Activated CD4-positive, alpha-beta T cell treated with anti-CD3 and anti-CD28 coated beads for 36 hours (primary cell): Measurements from ENCODE around the gene AIM2. TPM values are rescaled to one million over a fixed set of nuclear protein-coding genes. Genes with fewer than 3 reads are reported as not detected.

ENCODE experiments used
- ATAC-seq: fragments of 200-7000 bp; cut with Tn5 transposase; one replicate; pipeline ENCODE4 v1.10.0; 2021; ENCODE audit warnings: mild to moderate bottlenecking, moderate library complexity
- CTCF ChIA-PET: fragments of 350-600 bp; sonication (Branson Sonifier 250); formaldehyde crosslinking; loops from one replicate; lab custom pipeline; 2021; ENCODE audit warnings: antibody characterized with exemption; lab: Charles Lee
- POLR2A ChIA-PET: fragments of 350-600 bp; sonication (Branson Sonifier 250); formaldehyde crosslinking; loops from one replicate; lab custom pipeline; 2021; ENCODE audit warnings: antibody characterized with exemption, inconsistent platforms; lab: Charles Lee
- DNase-seq: peaks from one replicate; pipeline ENCODE4 v3.0.0-alpha.2; 2020
- H3K27ac Mint-ChIP-seq: one replicate; pipeline ENCODE4 v1.8.0; 2021; ENCODE audit warnings: mixed read lengths
- H3K27me3 Mint-ChIP-seq: one replicate; pipeline ENCODE4 v1.8.0; 2021; ENCODE audit warnings: mixed read lengths
- H3K36me3 Mint-ChIP-seq: one replicate; pipeline ENCODE4 v1.8.0; 2021; ENCODE audit warnings: low read depth, mixed read lengths
- H3K4me1 Mint-ChIP-seq: one replicate; pipeline ENCODE4 v1.8.0; 2021; ENCODE audit warnings: mixed read lengths
- H3K4me3 Mint-ChIP-seq: one replicate; pipeline ENCODE4 v1.8.0; 2021; ENCODE audit warnings: mild to moderate bottlenecking, moderate library complexity, mixed read lengths
- H3K9me3 Mint-ChIP-seq: one replicate; pipeline ENCODE4 v1.8.0; 2021; ENCODE audit warnings: low read depth, mixed read lengths
- intact Hi-C, 2 experiments: fragments of 100-400 bp; cut with DNase I in 1 of 2; cut with micrococcal nuclease in 1 of 2; formaldehyde crosslinking; loops; one replicate each; pipeline versions ENCODE4 v1.14.2 to v1.15.1; 2022 to 2024; cut with DNase I, micrococcal nuclease
- total RNA-seq, 2 experiments: library from RNA; stranded (reverse); gene quantifications; one replicate each; pipeline ENCODE4 v1.2.3, GENCODE V29; 2021

The AIM2 gene
- total RNA-seq, 2 experiments from 2014 or later: 65.6 to 67.6 TPM

DNA sequence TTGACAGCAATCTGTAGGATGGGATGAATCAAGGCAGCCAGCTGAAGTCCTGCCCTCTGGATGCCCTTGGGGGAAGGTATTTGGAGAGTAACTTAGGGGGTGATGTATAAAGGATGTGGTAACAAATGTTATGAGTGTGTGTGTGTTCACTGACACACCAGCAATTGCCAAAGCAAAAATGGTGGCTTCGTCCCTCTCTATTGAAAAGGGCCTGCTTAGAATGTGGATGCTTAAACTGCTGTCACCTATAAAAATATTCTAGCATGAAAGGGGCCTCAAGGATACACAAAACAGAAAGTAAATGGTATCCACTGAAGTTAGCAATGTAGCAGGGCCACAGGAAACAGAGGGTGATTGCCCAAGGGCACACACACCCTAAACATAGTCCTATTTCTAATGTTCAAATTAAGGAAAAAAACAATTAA, 15.1 kb upstream of the AIM2 start:
- ATAC-seq (peak; percentile 75), DNase-seq (peak; percentile 59)
- Mint-ChIP-seq H3K9me3 (no peaks in the 10 kb centered on the region), H3K4me1 (peaks cover 51% of the 10 kb centered on the region), H3K27me3 (peaks cover 2% of the 10 kb centered on the region), H3K27ac (peak overlapping the region; percentile 25), H3K4me3 (no peak overlapping the region), H3K36me3 (no peaks in the 10 kb centered on the region)
- CTCF ChIA-PET: interaction anchor here (0.5 to 5.2 kb wide), 2 partner anchors 14 to 302 kb away, joined by 3 to 76 read pairs; partner anchors contain the start of gene AIM2
- POLR2A ChIA-PET: interaction anchor here (4.1 kb wide), 1 partner anchor 14 kb away, joined by 61 read pairs; the partner anchor contains the start of gene AIM2
- intact Hi-C loops: loop anchor here in 1 of 2 experiments (1.0 to 2.0 kb wide), 2 partner anchors 31 to 122 kb away; no protein-coding TSS in a partner anchor

DNA sequence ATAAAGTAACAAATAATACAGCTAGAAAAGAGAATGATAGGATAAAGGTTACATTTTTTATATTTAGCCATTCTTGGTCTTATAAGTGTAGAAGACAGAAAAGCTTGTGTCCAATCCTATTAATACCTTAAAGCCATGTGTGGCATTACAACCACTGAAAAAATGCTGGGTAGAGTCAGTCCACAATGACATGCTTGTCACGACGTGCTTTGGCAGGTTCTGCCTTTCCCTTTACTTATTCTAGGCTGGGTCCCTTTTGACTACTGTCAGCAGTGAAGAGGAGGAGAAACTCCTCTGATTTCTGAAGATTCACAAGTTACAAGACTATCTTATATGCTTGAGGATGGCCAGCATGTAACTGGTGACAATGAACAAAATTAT, 14.6 kb upstream of the AIM2 start:
- Mint-ChIP-seq H3K9me3 (no peaks in the 10 kb centered on the region), H3K4me3 (no peak overlapping the region), H3K27ac (peak overlapping the region; percentile 25), H3K36me3 (no peaks in the 10 kb centered on the region), H3K27me3 (peaks cover 2% of the 10 kb centered on the region), H3K4me1 (peaks cover 51% of the 10 kb centered on the region)
- POLR2A ChIA-PET: interaction anchor here (2.5 to 4.1 kb wide), 2 partner anchors 14 to 81 kb away, joined by 19 to 61 read pairs; partner anchors contain the start of genes AIM2 and IFI16
- peak; percentile 11 for ATAC-seq
- intact Hi-C loops: loop anchor here in 1 of 2 experiments (1.0 to 2.0 kb wide), 2 partner anchors 32 to 122 kb away; no protein-coding TSS in a partner anchor
- CTCF ChIA-PET: interaction anchor here (0.6 to 5.2 kb wide), 3 partner anchors 14 to 898 kb away, joined by 3 to 76 read pairs (median 22); partner anchors contain the start of gene AIM2
- no peak for DNase-seq

DNA sequence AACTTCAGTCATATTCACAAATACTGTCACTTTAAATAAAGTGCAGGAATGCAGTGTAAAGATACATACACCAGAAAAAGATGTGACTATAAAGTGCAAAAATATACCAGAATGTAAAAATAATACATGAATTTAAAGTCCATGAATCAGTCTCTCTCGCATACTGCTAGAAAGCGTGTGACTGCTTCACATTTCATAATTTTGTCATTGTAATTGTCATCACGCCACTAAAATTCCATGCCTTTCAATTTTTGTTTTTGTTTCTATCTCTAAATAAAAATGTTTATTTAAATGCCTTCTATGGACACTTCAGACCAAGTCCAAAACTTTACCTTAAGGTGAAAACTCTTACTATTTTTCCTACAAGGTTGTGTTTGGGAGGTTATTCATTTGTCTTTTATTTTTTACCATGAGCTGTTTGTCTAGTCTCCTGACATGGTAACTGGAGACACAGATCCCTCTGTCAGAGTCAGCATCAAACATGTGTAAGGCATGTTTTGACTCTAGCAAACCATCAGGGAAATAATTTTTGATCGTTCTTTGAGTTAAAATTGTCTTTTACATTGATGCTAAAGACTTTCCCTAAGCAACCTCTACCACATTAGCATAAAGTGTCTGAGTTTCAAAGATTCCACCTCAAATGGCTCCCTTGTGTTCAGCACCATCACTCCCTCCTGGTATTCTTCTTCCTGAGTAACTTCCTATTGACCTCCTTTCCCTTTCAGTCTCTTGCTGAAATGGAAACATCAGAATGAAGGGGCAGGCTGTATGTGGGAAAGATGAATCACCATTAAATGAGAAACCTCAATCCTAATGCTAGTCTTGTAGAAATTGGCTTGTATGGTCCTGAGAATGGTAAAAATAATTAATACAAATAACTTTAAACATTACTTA, 14.0 kb upstream of the AIM2 start:
- POLR2A ChIA-PET: interaction anchor here (0.7 to 4.1 kb wide), 4 partner anchors 13 to 166 kb away, joined by 3 to 61 read pairs (median 12); partner anchors contain the start of genes AIM2 and IFI16
- DNase-seq (no peak), ATAC-seq (peak; percentile 21)
- CTCF ChIA-PET: interaction anchor here (0.6 to 5.2 kb wide), 8 partner anchors 8 to 898 kb away, joined by 3 to 76 read pairs (median 8); partner anchors contain the start of gene AIM2
- Mint-ChIP-seq H3K9me3 (no peaks in the 10 kb centered on the region), H3K4me1 (peaks cover 51% of the 10 kb centered on the region), H3K4me3 (no peak overlapping the region), H3K36me3 (no peaks in the 10 kb centered on the region), H3K27me3 (peaks cover 2% of the 10 kb centered on the region), H3K27ac (peak overlapping the region; percentile 78)
- intact Hi-C loops: loop anchor here in 1 of 2 experiments (1.0 to 2.0 kb wide), 2 partner anchors 32 to 121 kb away; no protein-coding TSS in a partner anchor

DNA sequence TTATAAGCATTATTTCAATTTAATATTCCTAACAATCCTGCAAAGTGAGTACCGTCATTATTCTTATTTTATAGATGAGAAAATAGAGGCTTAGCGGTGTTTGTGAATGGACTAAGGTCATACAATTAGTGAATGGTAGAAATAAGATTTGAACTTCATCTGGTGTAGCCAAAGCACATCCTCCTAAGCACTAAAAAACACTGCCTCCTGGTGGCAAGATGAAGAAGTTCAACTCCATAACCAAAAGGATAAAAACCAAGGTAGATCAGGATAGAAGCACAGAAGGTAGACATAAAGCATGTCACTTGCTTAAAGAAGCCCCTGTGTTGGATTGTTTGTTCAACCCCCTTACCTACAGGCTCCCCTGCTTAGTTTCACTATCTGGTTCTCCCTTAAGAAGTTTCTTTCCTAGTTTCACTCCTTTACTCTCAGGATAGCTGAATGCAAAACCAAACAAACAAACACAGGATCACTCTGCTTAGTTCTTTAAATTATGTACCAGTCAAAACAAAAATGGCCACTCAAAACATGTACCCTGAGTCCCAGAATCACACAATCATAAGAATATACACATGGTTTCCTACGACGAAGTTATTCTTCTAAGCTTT, 12.7 kb upstream of the AIM2 start:
- peaks cover 2% of the 10 kb centered on the region for H3K27me3 Mint-ChIP-seq
- intact Hi-C loops: loop anchor here (1.0 kb wide), 3 partner anchors 12 to 80 kb away; partner anchors contain the start of genes AIM2 (in 1 of the 2) and IFI16 (in 1 of the 2)
- DNase-seq (no peak), ATAC-seq (peak; percentile 37)
- peaks cover 51% of the 10 kb centered on the region for H3K4me1 Mint-ChIP-seq
- no peak overlapping the region for H3K4me3 Mint-ChIP-seq
- H3K27ac Mint-ChIP-seq: peak overlapping the region; percentile 78
- ChIA-PET CTCF (interaction anchor here (0.5 to 5.2 kb wide), 19 partner anchors 9 to 885 kb away, joined by 3 to 76 read pairs (median 5); partner anchors contain the start of genes AIM2 and IFI16), POLR2A (interaction anchor here (0.9 to 4.1 kb wide), 4 partner anchors 12 to 79 kb away, joined by 4 to 61 read pairs (median 14); partner anchors contain the start of genes AIM2 and IFI16)
- H3K36me3 Mint-ChIP-seq: no peaks in the 10 kb centered on the region
- H3K9me3 Mint-ChIP-seq: no peaks in the 10 kb centered on the region

DNA sequence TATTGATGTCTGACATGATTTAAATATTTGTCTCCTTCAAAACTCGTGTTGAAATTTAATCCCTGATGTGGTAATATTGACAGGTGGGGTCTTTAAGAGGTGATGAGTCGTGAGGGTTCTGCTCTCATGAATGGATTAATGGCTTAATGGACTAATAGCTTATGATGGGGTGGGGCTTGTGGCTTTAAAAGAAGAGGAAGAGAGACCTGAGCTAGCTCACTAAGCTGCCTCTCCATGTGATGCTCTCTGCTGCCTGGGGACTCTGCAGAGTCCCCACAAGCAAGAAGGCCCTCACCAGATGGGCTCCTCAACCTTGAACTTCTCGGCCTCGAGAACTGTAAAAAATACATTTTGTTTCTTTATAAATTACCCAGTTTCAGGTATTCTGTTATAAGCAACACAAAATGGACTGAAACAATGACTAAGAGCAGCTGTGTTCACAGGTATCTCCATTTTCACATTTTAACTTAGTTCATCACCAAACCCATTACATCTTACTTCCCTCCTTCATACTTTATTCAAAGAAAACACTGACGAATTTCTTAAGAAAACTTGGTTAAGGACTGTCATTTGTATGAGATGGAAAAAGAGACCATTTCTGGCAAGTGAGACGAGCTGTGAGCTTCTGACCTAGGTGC, 12.1 kb upstream of the AIM2 start:
- ChIA-PET POLR2A (interaction anchor here (0.9 to 4.1 kb wide), 4 partner anchors 11 to 79 kb away, joined by 4 to 61 read pairs (median 14); partner anchors contain the start of genes AIM2 and IFI16), CTCF (interaction anchor here (0.5 to 5.2 kb wide), 18 partner anchors 9 to 885 kb away, joined by 3 to 76 read pairs (median 6); partner anchors contain the start of genes AIM2 and IFI16)
- no peak overlapping the region for H3K4me3 Mint-ChIP-seq
- peaks cover 2% of the 10 kb centered on the region for H3K27me3 Mint-ChIP-seq
- peaks cover 51% of the 10 kb centered on the region for H3K4me1 Mint-ChIP-seq
- peak overlapping the region; percentile 78 for H3K27ac Mint-ChIP-seq
- ATAC-seq (peak; percentile 43), DNase-seq (no peak)
- no peaks in the 10 kb centered on the region for H3K9me3 Mint-ChIP-seq
- no peaks in the 10 kb centered on the region for H3K36me3 Mint-ChIP-seq
- intact Hi-C loops: loop anchor here (1.0 kb wide), 3 partner anchors 11 to 79 kb away; partner anchors contain the start of genes AIM2 (in 1 of the 2) and IFI16 (in 1 of the 2)

DNA sequence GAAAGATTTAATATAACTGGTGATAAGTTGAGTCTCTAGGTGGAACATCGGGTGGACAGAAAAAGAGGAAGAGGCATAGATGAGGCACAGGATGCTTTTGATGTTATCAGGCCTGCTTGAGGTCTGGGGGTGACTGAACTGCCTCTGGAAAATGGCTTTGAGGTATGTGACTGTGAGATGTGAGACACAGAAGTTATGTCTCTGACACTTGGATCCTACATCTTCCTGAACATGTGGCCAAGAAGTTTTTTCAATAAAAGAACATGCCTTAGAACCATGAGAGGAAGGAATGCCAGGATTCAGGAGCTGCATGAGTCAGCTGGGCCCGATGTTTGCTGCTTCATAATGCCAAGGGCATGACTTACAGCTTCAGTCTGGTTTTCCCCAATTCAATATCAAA, 11.5 kb upstream of the AIM2 start:
- Mint-ChIP-seq H3K4me3 (no peak overlapping the region), H3K27ac (peak overlapping the region; percentile 78), H3K27me3 (peaks cover 2% of the 10 kb centered on the region), H3K4me1 (peaks cover 51% of the 10 kb centered on the region), H3K9me3 (no peaks in the 10 kb centered on the region), H3K36me3 (no peaks in the 10 kb centered on the region)
- CTCF ChIA-PET: interaction anchor here (0.7 to 5.2 kb wide), 11 partner anchors 10 to 884 kb away, joined by 3 to 76 read pairs (median 6); partner anchors contain the start of gene AIM2
- ATAC-seq (no peak), DNase-seq (no peak)
- intact Hi-C loops: no loop called here
- POLR2A ChIA-PET: interaction anchor here (0.9 to 4.1 kb wide), 2 partner anchors 11 to 75 kb away, joined by 8 to 61 read pairs; partner anchors contain the start of gene AIM2

DNA sequence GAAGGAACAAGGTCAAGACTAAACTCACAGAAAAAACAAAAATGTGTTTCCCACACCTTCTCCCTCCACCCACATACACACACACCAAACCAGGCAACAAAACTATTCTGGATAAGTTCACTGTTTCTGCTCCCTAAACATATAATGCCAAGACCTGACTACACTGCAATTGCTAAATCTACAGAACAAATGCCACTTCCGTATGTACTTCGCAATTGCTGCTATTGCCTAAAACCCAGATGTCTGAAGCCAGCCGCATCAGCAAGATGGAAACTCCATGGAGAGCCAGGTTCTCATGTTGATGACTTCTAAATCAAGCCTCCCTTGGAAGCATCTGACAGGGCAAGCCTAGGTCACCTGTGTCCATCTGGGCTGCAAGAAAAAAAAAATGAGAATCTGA, 8.3 kb upstream of the AIM2 start:
- ATAC-seq (no peak), DNase-seq (no peak)
- Mint-ChIP-seq H3K4me1 (peaks cover 30% of the 10 kb centered on the region), H3K27me3 (peaks cover 2% of the 10 kb centered on the region), H3K27ac (no peak overlapping the region), H3K36me3 (no peaks in the 10 kb centered on the region), H3K9me3 (no peaks in the 10 kb centered on the region), H3K4me3 (no peak overlapping the region)
- ChIA-PET CTCF (interaction anchor here (0.6 kb wide), 1 partner anchor 8 kb away, joined by 3 read pairs; the partner anchor contains the start of gene AIM2), POLR2A (no interaction called here)
- intact Hi-C loops: no loop called here

DNA sequence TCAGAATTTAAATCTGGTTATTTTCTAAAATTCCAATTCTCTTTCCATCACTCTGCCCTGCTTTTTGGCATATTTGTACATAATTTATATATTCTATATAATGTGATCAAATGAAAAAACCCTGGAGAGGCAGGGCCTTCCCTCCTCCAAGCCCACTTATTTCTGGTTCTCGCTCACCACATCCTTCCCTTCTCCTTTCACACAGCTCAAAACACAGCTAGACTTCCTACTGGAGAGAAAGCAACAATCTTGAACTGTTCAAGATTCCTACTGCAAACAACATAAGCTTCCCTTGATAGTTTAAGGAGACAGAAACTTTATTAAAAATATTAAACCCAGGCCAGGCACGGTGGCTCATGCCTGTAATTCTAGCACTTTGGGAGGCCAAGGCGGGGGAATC, 7.6 kb upstream of the AIM2 start:
- POLR2A ChIA-PET: no interaction called here
- H3K27ac Mint-ChIP-seq: no peak overlapping the region
- no peak overlapping the region for H3K4me3 Mint-ChIP-seq
- H3K4me1 Mint-ChIP-seq: peaks cover 30% of the 10 kb centered on the region
- peaks cover 2% of the 10 kb centered on the region for H3K27me3 Mint-ChIP-seq
- CTCF ChIA-PET: no interaction called here
- no peaks in the 10 kb centered on the region for H3K9me3 Mint-ChIP-seq
- no peaks in the 10 kb centered on the region for H3K36me3 Mint-ChIP-seq
- intact Hi-C loops: no loop called here
- ATAC-seq: no peak
- no peak for DNase-seq

DNA sequence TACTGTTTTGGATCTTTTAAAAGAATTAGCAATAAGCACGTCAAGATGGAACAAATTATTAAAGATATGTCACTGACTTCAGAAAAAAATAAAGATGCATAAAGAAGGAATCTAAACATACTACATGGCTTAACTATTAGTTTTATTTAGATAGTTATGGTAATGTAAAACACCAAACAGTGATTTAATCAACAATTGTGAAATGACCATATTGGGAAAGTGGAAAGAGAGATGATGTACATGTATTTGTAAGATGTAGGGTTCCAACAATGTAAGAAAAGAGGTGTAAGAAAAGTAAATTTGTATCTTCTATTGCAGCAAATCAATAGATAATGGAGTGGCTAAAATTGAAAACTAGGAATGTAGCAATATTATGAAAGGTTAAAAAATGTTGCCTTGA, 6.4 kb upstream of the AIM2 start:
- Mint-ChIP-seq H3K4me1 (peaks cover 26% of the 10 kb centered on the region), H3K27me3 (peaks cover 2% of the 10 kb centered on the region)

DNA sequence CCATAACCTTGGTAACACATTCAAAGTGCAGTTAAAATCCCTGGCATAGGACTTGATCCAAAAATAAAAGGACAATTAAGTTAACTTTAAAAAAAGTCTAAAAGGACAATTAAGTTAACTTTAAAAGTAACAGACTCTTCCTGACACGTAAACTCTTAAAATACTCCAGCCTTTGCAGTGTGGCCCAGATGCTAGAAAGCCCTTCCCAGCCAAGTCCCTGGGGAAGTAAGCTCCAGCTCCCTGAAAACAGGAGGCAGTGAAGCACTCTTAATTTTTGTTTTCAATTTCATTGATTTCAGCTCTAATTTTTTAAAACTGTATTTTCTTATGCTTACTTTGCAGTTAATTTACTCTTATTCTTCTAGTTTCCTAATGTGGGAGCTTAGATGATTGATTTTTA, 5.1 kb upstream of the AIM2 start:
- no peak for DNase-seq
- Mint-ChIP-seq H3K4me3 (no peak overlapping the region), H3K4me1 (peaks cover 31% of the 10 kb centered on the region), H3K27me3 (no peaks in the 10 kb centered on the region), H3K36me3 (no peaks in the 10 kb centered on the region), H3K27ac (no peak overlapping the region), H3K9me3 (no peaks in the 10 kb centered on the region)
- ChIA-PET POLR2A (interaction anchor here (0.6 kb wide), 1 partner anchor 59 kb away, joined by 3 read pairs; no protein-coding TSS in a partner anchor), CTCF (interaction anchor here (0.8 kb wide), 1 partner anchor 83 kb away, joined by 3 read pairs; no protein-coding TSS in a partner anchor)
- intact Hi-C loops: no loop called here
- no peak for ATAC-seq

More for the DNA sequence above, 6.4 kb upstream of the AIM2 start:
- intact Hi-C loops: no loop called here
- CTCF ChIA-PET: no interaction called here
- DNase-seq (no peak), ATAC-seq (no peak)
- no peaks in the 10 kb centered on the region for H3K9me3 Mint-ChIP-seq
- H3K4me3 Mint-ChIP-seq: no peak overlapping the region
- no peak overlapping the region for H3K27ac Mint-ChIP-seq
- POLR2A ChIA-PET: no interaction called here
- no peaks in the 10 kb centered on the region for H3K36me3 Mint-ChIP-seq
